GM13976 (cell line): ENCODE results near the gene SLC22A31.

Source experiments
- DNase-seq: peaks from one replicate; pipeline ENCODE4 v3.0.0; 2012; ENCODE audit warnings: low spot score
- in situ Hi-C: fragments of 300-500 bp; cut with MboI; formaldehyde crosslinking; loops from one replicate; pipeline ENCODE4 v1.12.0; 2022; ENCODE audit warnings: low sequenced_read_pairs, mixed read lengths, inconsistent platforms; ENCODE audit not compliant: unreplicated experiment
- TF ChIP-seq, protein P1 (sequence below): IDR thresholded peaks from 2 replicates; pipeline ENCODE4 v1.5.1; 2012; ENCODE audit warnings: borderline replicate concordance, mild to moderate bottlenecking; ENCODE audit not compliant: insufficient read depth; ENCODE audit errors: extremely low read depth, missing control alignments, control extremely low read depth

SLC22A31 gene

DNA sequence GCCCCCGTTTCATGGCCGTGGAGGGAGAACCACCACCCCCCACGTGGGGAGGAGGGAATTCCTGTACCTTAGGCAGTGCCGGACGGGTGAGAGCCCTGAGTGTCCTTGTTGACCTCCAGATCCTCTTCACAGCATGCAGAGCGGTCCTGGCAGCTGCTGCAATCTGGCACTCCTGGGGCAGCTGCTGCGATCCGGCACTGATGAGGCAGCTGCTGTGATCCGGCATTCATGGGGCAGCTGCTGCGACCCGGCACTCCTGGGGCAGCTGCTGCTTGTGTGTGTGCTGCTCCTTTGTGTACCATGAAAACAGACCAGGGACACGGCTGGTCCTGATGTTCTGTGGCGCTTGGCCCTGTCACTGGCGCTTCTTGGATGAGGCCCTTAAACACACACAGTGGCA is 29.9 kb upstream of the SLC22A31 start:
- in situ Hi-C loops = no loop called here
- TF ChIP-seq, protein P1, sequence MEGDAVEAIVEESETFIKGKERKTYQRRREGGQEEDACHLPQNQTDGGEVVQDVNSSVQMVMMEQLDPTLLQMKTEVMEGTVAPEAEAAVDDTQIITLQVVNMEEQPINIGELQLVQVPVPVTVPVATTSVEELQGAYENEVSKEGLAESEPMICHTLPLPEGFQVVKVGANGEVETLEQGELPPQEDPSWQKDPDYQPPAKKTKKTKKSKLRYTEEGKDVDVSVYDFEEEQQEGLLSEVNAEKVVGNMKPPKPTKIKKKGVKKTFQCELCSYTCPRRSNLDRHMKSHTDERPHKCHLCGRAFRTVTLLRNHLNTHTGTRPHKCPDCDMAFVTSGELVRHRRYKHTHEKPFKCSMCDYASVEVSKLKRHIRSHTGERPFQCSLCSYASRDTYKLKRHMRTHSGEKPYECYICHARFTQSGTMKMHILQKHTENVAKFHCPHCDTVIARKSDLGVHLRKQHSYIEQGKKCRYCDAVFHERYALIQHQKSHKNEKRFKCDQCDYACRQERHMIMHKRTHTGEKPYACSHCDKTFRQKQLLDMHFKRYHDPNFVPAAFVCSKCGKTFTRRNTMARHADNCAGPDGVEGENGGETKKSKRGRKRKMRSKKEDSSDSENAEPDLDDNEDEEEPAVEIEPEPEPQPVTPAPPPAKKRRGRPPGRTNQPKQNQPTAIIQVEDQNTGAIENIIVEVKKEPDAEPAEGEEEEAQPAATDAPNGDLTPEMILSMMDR = no peak
- DNase-seq = no peak

DNA sequence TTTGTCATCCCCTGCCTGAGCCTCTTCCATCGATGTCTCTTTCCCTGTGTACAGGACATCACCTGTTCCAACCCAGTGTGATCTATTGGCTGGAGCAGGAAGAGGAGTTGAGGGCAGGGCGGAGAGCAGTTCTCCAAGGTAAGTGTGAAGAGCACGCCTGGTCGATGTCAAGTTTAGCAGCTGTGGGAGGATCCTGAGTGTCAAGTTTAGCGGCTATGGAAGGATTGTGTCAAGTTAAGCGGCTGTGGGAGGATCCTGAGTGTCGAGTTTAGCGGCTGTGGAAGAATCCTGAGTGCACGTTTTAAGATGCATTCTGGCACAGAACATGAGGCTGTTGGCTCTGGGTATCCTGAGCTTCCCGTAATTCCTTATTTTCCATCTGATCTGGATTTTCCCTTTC is 24.3 kb upstream of the SLC22A31 start:
- DNase-seq = no peak
- in situ Hi-C loops = no loop called here
- TF ChIP-seq, protein P1 = no peak

DNA sequence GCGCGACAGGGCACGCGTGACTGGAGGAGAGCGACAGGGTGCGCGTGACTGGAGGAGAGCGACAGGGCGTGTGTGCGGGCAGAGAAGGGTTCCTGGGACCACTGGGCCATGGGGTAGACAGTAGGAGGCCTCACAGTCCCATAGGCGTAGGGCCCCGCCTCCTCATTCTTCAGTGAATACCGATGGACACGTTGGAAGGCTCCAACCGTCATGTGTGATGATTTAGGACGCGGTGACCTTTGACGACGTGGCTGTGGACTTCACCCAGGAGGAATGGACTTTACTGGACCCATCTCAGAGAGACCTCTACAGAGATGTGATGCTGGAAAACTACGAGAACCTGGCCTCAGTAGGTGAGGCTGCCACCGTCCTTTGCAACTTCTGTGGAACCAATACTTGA is 22.6 kb upstream of the SLC22A31 start:
- in situ Hi-C loops = no loop called here
- TF ChIP-seq, protein P1 = no peak
- no peak for DNase-seq

DNA sequence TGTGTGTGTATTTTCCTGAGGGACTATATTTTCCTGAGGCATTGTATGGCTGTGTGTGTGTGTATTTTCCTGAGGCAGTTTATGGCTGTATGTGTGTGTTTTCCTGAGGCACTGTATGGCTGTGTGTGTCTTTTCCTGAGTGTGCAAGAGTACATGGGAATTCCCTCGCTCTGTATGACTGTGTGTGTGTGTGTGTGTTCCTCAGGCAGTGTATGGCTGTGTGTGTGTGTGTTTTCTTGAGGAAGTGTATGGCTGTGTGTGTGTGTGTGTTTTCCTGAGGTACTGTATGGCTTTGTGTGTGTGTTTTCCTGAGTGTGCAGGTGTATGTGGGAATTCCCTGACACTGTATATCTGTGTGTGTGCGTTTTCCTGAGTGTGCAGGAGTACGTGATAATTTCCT is 21.3 kb upstream of the SLC22A31 start:
- TF ChIP-seq, protein P1 = no peak
- in situ Hi-C loops = no loop called here
- DNase-seq = no peak

DNA sequence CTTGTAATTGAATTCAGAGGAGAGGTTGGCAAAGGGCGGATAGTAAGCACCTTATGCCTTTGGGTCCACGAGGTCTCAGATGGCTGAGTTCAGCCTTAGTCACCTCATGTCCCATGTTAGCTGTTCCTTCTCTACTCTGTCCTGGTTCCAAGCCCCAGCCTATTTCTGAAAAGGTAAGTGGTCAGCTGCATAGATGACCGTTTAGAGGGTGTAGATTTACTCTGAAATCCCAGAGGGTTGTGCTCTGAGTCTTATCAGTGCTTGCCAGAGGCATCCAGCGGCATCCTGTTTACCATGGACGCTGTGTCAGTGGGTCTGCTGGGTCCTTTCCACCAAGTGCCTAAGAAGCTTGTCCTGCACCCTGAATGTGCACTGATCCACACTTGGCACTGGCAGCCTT is 19.0 kb upstream of the SLC22A31 start:
- DNase-seq = no peak
- in situ Hi-C loops = no loop called here
- TF ChIP-seq, protein P1 = no peak

DNA sequence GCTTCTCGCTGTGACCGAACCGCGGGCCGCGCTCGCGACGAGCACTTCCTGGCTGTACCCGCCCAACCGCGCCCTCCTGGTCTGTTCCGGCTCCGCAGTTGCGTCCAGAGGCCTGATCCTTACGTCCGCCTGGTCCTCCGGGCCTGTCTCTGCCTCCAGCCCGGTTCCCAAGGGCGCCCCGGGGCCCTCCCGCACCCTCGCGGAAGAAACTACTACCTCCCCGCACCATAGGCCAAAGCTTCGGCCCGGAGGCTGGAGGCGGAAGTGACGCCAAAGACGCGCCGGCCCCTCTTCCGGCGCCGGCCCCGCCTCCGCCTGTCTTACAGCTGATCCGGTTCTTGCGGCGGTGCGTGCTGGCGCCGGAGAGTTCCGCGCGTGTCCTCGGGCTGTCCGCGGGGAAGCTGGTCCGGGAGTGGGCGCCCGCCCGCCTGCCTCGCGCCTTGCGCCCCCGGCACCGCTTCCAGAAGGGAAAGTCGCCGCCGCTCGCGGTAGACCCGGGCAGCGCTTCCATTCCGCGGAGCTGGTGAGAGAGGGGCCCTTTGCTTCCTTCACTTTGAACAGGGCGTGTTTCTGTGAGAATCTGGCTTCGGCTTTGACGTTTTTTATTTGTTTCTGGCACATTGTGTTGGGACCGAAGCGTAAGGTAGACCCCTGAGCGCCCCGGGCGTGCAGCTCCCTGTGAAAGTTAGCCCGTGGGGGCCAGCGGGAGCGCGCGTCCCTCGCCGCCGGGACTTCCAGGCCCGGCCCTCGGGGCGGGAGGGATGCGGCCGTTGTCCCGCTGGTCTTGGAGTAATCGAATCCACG is 17.3 kb upstream of the SLC22A31 start, which contains the start of gene ZNF778:
ZNF778 (plus strand) TSS at position 316 of the 804 bp plus-strand sequence. CDS start 3,425 bp downstream, outside the sequence.
- in situ Hi-C loops = no loop called here
- peak; percentile 96 for DNase-seq
- TF ChIP-seq, protein P1 = no peak
